Activated CD4-positive, alpha-beta T cell treated with anti-CD3 and anti-CD28 coated beads, Interleukin-2, amount 10 ng/mL, durations not matched to agents 7 days and 5 days (primary cell): Measurements from ENCODE around the gene COL6A3. TPM values are rescaled to one million over a fixed set of nuclear protein-coding genes. Genes with fewer than 3 reads are reported as not detected.

Experiments
- CTCF ChIA-PET: fragments of 350-600 bp; sonication (Branson Sonifier 250); formaldehyde crosslinking; loops from one replicate; lab custom pipeline; 2021; ENCODE audit warnings: antibody characterized with exemption; lab: Charles Lee
- POLR2A ChIA-PET: fragments of 350-600 bp; sonication (Branson Sonifier 250); formaldehyde crosslinking; loops from one replicate; lab custom pipeline; 2021; ENCODE audit warnings: antibody characterized with exemption; lab: Charles Lee
- DNase-seq: peaks from one replicate; pipeline ENCODE4 v3.0.0-alpha.2; 2020
- H3K27ac Mint-ChIP-seq: one replicate; pipeline ENCODE4 v1.8.0; 2021; ENCODE audit warnings: mild to moderate bottlenecking, moderate library complexity, mixed read lengths
- H3K27me3 Mint-ChIP-seq: one replicate; pipeline ENCODE4 v1.8.0; 2021; ENCODE audit warnings: mixed read lengths
- H3K36me3 Mint-ChIP-seq: one replicate; pipeline ENCODE4 v1.8.0; 2021; ENCODE audit warnings: low read depth, mixed read lengths
- H3K4me1 Mint-ChIP-seq: one replicate; pipeline ENCODE4 v1.8.0; 2021; ENCODE audit warnings: mixed read lengths
- H3K4me3 Mint-ChIP-seq: one replicate; pipeline ENCODE4 v1.8.0; 2021; ENCODE audit warnings: mild to moderate bottlenecking, moderate library complexity, mixed read lengths
- H3K9me3 Mint-ChIP-seq: one replicate; pipeline ENCODE4 v1.8.0; 2021; ENCODE audit warnings: mixed read lengths
- total RNA-seq, 2 experiments: library from RNA; stranded (reverse); gene quantifications; one replicate each; pipeline ENCODE4 v1.2.3, GENCODE V29; 2021

Gene COL6A3, protein sequence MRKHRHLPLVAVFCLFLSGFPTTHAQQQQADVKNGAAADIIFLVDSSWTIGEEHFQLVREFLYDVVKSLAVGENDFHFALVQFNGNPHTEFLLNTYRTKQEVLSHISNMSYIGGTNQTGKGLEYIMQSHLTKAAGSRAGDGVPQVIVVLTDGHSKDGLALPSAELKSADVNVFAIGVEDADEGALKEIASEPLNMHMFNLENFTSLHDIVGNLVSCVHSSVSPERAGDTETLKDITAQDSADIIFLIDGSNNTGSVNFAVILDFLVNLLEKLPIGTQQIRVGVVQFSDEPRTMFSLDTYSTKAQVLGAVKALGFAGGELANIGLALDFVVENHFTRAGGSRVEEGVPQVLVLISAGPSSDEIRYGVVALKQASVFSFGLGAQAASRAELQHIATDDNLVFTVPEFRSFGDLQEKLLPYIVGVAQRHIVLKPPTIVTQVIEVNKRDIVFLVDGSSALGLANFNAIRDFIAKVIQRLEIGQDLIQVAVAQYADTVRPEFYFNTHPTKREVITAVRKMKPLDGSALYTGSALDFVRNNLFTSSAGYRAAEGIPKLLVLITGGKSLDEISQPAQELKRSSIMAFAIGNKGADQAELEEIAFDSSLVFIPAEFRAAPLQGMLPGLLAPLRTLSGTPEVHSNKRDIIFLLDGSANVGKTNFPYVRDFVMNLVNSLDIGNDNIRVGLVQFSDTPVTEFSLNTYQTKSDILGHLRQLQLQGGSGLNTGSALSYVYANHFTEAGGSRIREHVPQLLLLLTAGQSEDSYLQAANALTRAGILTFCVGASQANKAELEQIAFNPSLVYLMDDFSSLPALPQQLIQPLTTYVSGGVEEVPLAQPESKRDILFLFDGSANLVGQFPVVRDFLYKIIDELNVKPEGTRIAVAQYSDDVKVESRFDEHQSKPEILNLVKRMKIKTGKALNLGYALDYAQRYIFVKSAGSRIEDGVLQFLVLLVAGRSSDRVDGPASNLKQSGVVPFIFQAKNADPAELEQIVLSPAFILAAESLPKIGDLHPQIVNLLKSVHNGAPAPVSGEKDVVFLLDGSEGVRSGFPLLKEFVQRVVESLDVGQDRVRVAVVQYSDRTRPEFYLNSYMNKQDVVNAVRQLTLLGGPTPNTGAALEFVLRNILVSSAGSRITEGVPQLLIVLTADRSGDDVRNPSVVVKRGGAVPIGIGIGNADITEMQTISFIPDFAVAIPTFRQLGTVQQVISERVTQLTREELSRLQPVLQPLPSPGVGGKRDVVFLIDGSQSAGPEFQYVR (N-terminal part only)
- under 1 TPM; 0.87 to 0.92 TPM for total RNA-seq

DNA sequence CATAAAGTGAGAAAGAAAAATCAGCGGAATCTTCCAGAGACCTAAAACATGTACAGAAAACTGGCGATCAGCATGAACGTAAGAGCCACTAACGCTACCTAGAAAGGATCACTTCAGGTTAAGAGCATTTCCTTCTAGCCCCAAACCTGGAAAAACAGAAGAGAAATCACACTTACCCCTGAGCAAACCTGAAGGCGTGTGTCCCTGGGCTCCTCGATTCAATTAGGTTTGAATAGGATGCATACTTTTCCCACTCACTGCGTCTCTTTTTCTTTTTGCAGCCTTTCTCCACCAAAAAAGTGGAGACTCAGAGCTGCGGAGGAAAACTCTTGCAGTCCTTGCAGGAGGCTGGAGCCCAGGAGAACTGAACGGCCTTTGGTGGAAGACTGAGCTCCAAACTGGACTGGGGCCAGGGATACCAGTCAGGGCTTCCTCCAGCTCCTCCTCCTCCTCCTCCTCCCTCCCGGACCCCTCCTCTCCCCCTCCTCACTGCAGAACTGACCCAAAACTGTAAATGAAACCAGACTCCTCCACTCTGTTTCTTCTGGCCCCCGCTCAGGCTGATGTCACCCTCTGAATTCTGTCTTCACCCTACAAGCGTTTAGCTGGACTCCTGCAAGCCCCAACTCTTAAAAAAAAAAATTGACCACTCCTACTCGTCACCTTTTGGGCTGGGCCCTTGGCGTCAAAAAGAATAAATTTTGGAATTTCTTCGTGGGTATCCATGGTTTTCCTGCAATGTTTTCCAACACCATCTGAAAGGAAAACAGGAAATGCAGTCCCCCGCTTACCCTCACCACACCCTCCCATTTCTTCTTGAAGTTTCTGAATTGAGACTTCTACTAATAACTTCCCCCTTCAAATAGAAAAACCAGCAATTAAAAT is at the start of gene COL6A3:
COL6A3 (minus strand) TSS at position 388 of the 885 bp plus-strand sequence. CDS start 17,347 bp downstream, outside the sequence.
- Mint-ChIP-seq H3K4me3 (no peak within 1 kb of the TSS), H3K36me3 (no peaks in the 10 kb centered on the region), H3K9me3 (no peaks in the 10 kb centered on the region), H3K4me1 (no peaks in the 10 kb centered on the region), H3K27me3 (no peaks in the 10 kb centered on the region), H3K27ac (no peak within 1 kb of the TSS)
- DNase-seq, result no peak
- POLR2A ChIA-PET, result no interaction called here
- CTCF ChIA-PET, result interaction anchor here (0.7 to 1.8 kb wide), 2 partner anchors 8 to 13 kb away, joined by 3 to 12 read pairs; no protein-coding TSS in a partner anchor

DNA sequence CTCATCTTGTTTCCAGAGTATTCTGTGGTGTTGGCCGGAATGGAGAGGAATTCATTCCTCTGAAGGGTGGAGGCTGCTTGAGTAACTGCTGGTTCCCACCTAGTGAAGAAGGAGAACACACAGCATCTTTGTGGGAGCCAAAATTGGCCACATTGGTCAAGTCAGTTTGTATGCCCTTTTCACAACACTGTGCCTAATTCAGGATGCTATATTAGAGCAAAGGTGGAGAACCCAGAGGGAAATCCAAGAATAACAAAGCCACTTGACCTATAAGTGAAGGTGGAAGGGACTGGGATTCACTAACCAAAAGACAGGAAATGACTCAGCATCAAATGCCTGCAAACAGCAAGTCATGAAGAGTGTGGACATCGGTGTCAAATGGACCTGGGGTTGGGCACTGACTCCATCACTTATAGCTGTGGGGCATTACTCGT is 45.8 kb upstream of the COL6A3 start:
- H3K4me3 Mint-ChIP-seq, result no peak overlapping the region
- H3K27ac Mint-ChIP-seq, result no peak overlapping the region
- H3K36me3 Mint-ChIP-seq, result peaks cover 2% of the 10 kb centered on the region
- no peaks in the 10 kb centered on the region for H3K27me3 Mint-ChIP-seq
- H3K9me3 Mint-ChIP-seq, result peaks cover 25% of the 10 kb centered on the region
- ChIA-PET POLR2A (no interaction called here), CTCF (no interaction called here)
- DNase-seq, result no peak
- peaks cover 19% of the 10 kb centered on the region for H3K4me1 Mint-ChIP-seq

DNA sequence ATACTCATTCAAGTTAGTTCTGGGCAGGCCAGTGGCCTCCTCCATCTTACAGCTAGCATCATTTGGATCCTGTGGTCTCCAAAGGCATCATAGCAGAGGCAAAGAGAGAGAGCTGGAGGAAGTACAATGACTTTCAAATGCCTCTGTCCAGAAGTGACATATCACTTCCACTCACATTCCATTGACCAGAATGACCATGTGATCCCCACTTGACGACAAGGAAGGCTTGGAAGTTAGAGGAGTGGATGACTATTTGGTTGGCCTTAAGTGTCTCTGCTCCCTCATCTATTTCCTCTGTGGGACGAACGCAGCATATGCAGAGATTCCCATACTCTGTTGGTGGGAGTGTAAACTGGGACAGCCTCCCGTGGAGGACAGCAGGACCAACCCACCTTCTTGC is 45.3 kb upstream of the COL6A3 start:
- Mint-ChIP-seq H3K4me1 (peaks cover 19% of the 10 kb centered on the region), H3K27ac (peak overlapping the region; percentile 4), H3K36me3 (peaks cover 2% of the 10 kb centered on the region), H3K4me3 (no peak overlapping the region), H3K9me3 (peaks cover 25% of the 10 kb centered on the region), H3K27me3 (no peaks in the 10 kb centered on the region)
- no peak for DNase-seq
- CTCF ChIA-PET, result interaction anchor here (1.2 to 1.5 kb wide), 3 partner anchors 14 to 38 kb away, joined by 4 to 7 read pairs (median 6); no protein-coding TSS in a partner anchor
- POLR2A ChIA-PET, result no interaction called here

DNA sequence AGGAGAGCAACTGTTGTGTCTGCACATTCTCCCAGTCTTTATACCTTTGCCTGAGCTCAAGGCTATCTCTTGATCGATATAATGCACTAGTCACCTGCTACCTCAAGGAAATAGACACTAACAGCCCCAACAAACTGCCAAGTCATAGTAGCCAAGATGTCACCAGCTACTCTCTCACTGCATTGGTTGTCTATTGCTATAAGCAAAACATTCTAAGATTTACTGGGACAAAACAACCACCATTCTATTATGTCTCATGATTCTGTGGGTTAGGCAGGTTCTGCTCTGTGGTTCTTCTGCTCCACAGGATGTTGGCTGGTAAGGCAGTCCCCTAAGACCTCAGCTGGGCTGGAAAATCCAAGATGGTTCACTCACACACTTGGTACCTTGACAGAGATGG is 44.6 kb upstream of the COL6A3 start:
- no peak overlapping the region for H3K4me3 Mint-ChIP-seq
- ChIA-PET CTCF (interaction anchor here (1.2 to 1.5 kb wide), 4 partner anchors 15 to 37 kb away, joined by 4 to 7 read pairs (median 6); no protein-coding TSS in a partner anchor), POLR2A (no interaction called here)
- H3K9me3 Mint-ChIP-seq, result peaks cover 25% of the 10 kb centered on the region
- H3K36me3 Mint-ChIP-seq, result peaks cover 2% of the 10 kb centered on the region
- H3K27ac Mint-ChIP-seq, result peak overlapping the region; percentile 15
- no peaks in the 10 kb centered on the region for H3K27me3 Mint-ChIP-seq
- peaks cover 19% of the 10 kb centered on the region for H3K4me1 Mint-ChIP-seq
- no peak for DNase-seq

DNA sequence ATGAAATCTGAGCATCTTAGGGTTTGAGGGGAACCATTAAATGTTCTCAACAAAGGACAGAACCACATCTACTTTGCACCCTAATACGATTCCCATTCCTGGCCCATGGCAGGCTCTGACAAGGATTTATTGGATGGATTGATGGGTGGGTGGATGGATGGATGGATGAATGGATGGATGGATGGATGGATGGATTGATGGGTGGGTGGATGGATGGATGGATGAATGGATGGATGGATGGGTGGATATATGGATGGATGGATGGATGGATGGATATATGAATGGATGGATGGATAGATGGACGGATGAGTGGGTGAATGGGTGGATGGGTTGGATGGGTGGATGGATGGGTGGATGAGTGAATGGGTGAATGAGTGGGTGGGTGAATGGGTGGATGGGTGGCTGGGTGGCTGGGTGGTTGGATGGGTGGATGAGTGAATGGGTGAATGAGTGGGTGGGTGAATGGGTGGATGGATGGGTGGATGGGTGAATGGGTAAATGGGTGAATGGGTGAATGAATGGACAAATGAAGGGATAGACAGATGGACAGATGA is 43.5 kb upstream of the COL6A3 start:
- POLR2A ChIA-PET, result no interaction called here
- peaks cover 19% of the 10 kb centered on the region for H3K4me1 Mint-ChIP-seq
- H3K4me3 Mint-ChIP-seq, result no peak overlapping the region
- no peak overlapping the region for H3K27ac Mint-ChIP-seq
- H3K9me3 Mint-ChIP-seq, result peaks cover 25% of the 10 kb centered on the region
- no peaks in the 10 kb centered on the region for H3K27me3 Mint-ChIP-seq
- CTCF ChIA-PET, result interaction anchor here (1.5 kb wide), 1 partner anchor 18 kb away, joined by 6 read pairs; no protein-coding TSS in a partner anchor
- H3K36me3 Mint-ChIP-seq, result no peaks in the 10 kb centered on the region
- no peak for DNase-seq

DNA sequence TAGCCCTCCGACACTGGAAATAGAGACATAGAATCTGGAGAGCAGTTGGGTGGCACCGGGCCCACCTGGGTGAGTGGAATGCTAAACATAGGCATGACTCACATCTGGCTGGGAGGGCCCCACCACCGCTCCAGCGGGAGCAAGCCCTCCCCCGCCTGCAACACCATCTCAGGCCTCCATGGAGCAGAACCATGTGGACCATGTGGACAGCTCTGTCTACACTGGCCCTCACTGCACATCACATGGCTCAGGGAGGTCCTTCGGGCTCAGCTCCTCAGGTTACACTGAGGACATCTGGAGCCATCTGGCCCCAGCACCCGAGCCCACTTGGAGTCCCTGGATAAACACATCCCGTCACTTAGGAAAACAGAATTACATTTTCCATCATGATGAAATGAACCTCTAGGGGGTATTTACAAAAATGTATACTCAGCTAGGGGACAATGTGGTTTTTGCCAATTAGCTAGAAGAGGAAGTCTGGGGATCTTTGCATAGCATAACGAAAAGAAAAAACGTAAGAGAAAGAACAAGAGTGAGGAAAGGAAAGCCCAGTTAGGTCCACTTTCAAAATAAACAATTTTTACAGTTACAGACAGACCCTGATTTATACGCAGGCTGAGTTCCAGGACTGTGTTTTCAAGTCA is 42.4 kb upstream of the COL6A3 start:
- ChIA-PET POLR2A (no interaction called here), CTCF (no interaction called here)
- H3K4me1 Mint-ChIP-seq, result peaks cover 19% of the 10 kb centered on the region
- no peak overlapping the region for H3K4me3 Mint-ChIP-seq
- no peaks in the 10 kb centered on the region for H3K27me3 Mint-ChIP-seq
- peaks cover 25% of the 10 kb centered on the region for H3K9me3 Mint-ChIP-seq
- no peaks in the 10 kb centered on the region for H3K36me3 Mint-ChIP-seq
- H3K27ac Mint-ChIP-seq, result no peak overlapping the region
- DNase-seq, result no peak

DNA sequence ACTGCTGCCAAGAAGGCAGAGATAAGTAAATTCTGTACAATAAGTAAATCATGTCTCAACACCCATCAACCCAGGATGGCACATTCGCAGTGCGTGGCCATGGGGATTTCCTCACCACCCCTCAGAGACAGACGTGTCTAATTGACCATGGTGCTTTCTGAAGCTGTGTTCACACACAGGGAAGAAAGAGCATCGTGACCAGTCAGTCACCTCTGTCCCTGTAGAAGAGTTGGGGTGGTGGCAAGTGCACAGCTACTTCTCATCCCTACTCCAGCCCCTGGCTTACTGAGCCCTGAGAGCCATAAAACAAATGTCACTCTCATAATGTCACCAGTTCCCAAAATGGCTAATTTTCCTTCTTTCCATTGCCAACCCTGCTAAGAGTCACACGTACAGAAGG is 41.8 kb upstream of the COL6A3 start:
- Mint-ChIP-seq H3K36me3 (no peaks in the 10 kb centered on the region), H3K27ac (no peak overlapping the region), H3K4me1 (peaks cover 19% of the 10 kb centered on the region), H3K27me3 (no peaks in the 10 kb centered on the region), H3K9me3 (peaks cover 24% of the 10 kb centered on the region), H3K4me3 (no peak overlapping the region)
- ChIA-PET CTCF (no interaction called here), POLR2A (no interaction called here)
- no peak for DNase-seq

DNA sequence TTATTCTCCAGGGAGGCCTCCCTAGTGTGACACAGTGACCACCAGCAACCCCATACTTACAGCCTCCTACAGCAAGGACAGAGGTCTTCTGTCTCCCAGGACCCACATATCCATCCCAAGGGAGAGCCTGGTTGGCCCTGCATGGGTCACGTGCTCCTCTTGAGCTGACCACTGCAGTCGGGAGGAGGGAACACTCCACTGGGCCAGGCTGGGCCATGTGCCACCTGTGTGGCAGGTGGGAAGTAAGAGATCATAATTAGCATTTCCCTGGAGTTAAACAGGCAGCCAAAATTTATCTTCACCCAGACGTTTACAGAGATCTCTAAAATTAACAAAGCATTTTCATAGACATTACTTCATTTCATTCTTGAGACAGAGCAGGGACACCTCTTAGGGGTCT is 39.7 kb upstream of the COL6A3 start:
- POLR2A ChIA-PET, result no interaction called here
- Mint-ChIP-seq H3K27me3 (no peaks in the 10 kb centered on the region), H3K4me3 (no peak overlapping the region), H3K4me1 (peaks cover 8% of the 10 kb centered on the region), H3K27ac (no peak overlapping the region), H3K9me3 (peaks cover 17% of the 10 kb centered on the region), H3K36me3 (no peaks in the 10 kb centered on the region)
- DNase-seq, result no peak
- CTCF ChIA-PET, result interaction anchor here (1.7 kb wide), 1 partner anchor 11 kb away, joined by 3 read pairs; no protein-coding TSS in a partner anchor

DNA sequence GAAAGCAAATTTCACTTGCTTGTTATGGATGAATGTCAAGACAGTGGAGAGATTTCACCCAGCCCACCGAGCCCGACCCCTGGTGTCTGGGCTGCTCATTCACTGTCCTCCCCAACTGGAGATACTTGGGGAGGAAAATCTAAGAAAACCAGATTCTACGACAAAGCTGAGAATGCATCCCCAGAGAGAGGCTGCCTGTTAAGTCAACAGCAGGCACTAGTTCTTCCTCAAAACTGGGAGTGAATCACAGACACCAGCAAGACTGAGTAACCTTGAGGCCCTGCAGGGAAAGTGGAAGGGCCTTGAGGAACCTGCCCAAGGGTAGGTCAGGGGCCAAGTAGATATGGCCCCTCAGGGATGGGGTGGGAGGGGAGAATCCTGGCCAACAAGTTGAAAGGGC is 38.9 kb upstream of the COL6A3 start:
- H3K9me3 Mint-ChIP-seq, result peaks cover 13% of the 10 kb centered on the region
- H3K36me3 Mint-ChIP-seq, result no peaks in the 10 kb centered on the region
- H3K4me1 Mint-ChIP-seq, result peaks cover under 1% of the 10 kb centered on the region
- ChIA-PET POLR2A (no interaction called here), CTCF (interaction anchor here (1.7 kb wide), 1 partner anchor 10 kb away, joined by 3 read pairs; no protein-coding TSS in a partner anchor)
- no peak for DNase-seq
- no peak overlapping the region for H3K4me3 Mint-ChIP-seq
- no peaks in the 10 kb centered on the region for H3K27me3 Mint-ChIP-seq
- H3K27ac Mint-ChIP-seq, result no peak overlapping the region

DNA sequence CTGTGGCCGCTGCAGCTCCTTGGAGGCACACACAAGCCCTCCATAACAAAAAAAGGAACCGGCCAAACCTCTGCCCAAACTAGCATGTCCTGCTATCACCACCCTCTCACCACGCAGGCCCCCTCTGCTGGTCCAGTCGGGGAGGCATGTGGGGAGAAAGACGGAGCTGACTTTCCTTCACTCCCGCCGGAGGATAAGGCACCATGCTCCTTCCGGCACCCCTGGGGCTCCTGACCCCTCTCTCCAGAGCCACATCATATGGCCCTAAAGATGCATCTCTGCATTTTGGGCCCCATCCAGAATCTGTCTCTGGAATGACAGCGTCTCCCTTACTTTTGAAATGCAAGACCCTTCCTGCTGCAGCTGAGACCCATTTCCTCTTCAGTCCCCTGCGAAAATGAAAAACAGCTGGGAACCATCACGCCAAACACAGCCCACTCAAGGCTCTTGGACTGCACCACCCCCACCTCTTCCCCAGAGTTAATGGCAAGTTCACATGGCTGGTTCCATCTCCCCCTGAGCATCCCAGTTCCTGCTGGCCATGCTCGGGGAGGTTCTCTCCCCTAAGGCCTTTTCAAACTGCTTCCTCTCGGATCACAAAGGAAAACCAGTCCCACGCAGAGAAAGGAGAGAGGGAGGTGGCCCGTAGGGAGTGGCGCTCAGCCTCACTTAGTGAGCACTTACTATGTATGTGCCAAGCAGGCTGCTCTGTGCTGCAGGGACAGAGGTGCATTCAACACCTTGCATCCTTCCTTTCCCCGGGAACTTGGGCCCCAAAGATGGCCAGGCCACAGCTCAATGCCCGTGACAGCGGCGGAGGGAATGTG is 37.9 kb upstream of the COL6A3 start:
- no peak for DNase-seq

More for the DNA sequence above, 37.9 kb upstream of the COL6A3 start:
- CTCF ChIA-PET, result interaction anchor here (1.0 to 1.3 kb wide), 2 partner anchors 30 to 61 kb away, joined by 3 to 6 read pairs; no protein-coding TSS in a partner anchor
- Mint-ChIP-seq H3K27ac (no peak overlapping the region), H3K4me1 (no peaks in the 10 kb centered on the region), H3K27me3 (no peaks in the 10 kb centered on the region), H3K4me3 (no peak overlapping the region), H3K36me3 (no peaks in the 10 kb centered on the region), H3K9me3 (peaks cover 8% of the 10 kb centered on the region)
- POLR2A ChIA-PET, result no interaction called here
